ENCODE measurements around the gene FAM222A. TPM values are rescaled to one million over a fixed set of nuclear protein-coding genes. Genes with fewer than 3 reads are reported as not detected.

The FAM222A gene
- total RNA-seq, 1 donor from 2014 or later, result 2.4 TPM

DNA sequence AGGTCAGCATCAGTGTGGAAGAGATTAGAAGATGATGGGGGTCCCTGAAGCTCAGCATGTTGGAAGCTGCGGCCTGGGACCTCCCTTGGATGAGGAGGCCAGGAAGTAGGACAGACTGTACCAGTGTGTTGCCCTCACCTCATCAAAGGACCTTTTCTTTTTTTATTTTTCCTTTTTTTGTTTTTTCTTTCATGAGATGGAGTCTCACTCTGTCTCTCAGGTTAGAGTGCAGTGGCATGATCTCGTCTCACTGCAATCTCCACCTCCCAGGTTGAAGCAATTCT, 16.4 kb upstream of the FAM222A start:
- Histone ChIP-seq H3K27me3 (ENCODE audit: low read depth) (no peaks in the 10 kb centered on the region), H3K27ac (no peak overlapping the region), H3K9me3 (no peaks in the 10 kb centered on the region), H3K4me1 (no peaks in the 10 kb centered on the region), H3K4me3 (no peak overlapping the region), H3K36me3 (no peaks in the 10 kb centered on the region)
- TF ChIP-seq, protein P1, sequence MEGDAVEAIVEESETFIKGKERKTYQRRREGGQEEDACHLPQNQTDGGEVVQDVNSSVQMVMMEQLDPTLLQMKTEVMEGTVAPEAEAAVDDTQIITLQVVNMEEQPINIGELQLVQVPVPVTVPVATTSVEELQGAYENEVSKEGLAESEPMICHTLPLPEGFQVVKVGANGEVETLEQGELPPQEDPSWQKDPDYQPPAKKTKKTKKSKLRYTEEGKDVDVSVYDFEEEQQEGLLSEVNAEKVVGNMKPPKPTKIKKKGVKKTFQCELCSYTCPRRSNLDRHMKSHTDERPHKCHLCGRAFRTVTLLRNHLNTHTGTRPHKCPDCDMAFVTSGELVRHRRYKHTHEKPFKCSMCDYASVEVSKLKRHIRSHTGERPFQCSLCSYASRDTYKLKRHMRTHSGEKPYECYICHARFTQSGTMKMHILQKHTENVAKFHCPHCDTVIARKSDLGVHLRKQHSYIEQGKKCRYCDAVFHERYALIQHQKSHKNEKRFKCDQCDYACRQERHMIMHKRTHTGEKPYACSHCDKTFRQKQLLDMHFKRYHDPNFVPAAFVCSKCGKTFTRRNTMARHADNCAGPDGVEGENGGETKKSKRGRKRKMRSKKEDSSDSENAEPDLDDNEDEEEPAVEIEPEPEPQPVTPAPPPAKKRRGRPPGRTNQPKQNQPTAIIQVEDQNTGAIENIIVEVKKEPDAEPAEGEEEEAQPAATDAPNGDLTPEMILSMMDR (IDR thresholded peaks at IDR 0.05), result no peak
- no peak for ATAC-seq
- intact Hi-C loops (cut with DNase I), result no loop called here
- DNase-seq, result no peak

DNA sequence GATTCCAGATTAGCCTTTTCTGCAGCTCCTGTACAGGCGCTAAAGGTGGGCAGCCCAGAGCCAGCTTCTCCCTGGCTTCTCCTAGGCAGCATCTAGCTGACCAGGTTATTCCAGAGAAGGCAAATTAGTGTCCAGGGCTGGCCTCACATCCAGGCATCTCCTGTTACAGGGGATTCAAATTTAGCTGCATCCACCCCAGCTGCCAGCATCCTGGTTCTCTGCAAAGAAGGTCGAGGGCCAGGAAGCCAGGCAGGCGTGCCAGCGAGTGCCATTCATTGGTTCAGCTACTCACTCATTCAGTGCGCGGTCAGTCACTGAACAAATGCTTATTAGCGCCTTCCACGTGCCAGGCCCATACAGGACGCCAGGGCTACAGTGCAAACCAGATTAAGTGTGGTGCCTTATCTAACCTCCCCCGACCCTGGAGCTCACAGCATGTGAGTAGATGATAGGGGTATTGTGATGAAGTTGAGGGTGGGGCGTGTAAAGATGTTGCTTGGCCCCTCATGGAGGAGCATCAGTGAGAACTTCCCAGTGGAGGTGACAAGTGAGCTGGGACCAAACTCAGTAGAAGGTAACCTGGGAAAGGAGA, 15.7 kb upstream of the FAM222A start:
- Histone ChIP-seq H3K36me3 (no peaks in the 10 kb centered on the region), H3K4me1 (no peaks in the 10 kb centered on the region), H3K4me3 (no peak overlapping the region), H3K27ac (no peak overlapping the region), H3K9me3 (no peaks in the 10 kb centered on the region), H3K27me3 (ENCODE audit: low read depth) (no peaks in the 10 kb centered on the region)
- DNase-seq, result no peak
- TF ChIP-seq, protein P1 (IDR thresholded peaks at IDR 0.05), result no peak
- intact Hi-C loops (cut with DNase I), result no loop called here
- no peak for ATAC-seq

DNA sequence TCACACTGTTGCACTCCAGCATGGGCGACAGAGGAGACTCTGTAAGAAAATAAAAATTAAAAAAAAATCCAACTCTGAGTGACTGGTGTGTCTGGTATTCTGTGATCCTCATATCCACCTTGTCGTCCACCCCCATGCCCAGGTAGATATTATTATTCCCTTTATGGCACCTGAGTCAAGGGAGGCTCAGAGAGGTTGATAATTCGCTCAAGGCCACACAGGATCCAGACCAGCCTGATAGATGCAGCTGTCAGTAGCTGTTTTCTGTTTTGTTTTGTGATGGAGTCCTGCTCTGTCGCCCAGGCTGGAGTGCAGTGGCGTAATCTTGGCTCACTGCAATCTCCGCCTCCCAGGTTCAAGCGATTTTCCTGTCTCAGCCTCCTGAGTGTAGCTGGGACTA, 14.8 kb upstream of the FAM222A start:
- H3K4me3 ChIP-seq, result no peak overlapping the region

DNA sequence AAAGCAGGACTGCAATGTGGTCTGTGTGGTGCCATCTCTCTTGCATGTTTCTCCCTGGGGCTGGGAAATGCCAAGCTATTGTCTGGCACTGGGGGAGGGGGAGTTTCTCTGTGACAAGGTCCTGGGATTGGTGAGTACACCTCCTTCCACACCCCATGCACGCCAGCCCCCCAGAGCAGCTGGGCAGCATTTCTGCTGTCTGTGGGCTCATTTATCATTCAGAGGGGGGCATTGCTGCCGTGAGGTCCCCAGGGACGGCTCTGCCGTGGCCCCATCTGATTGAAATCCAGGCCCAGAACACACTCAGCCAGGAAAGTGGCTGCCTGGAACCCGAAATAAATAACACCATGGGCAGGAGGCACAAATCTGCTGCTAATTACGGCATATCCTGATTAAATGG, 12.6 kb upstream of the FAM222A start:
- DNase-seq (no peak), ATAC-seq (no peak)
- no peaks in the 10 kb centered on the region for H3K4me1 ChIP-seq
- H3K27me3 ChIP-seq (ENCODE audit: low read depth), result peaks cover 5% of the 10 kb centered on the region
- intact Hi-C loops (cut with DNase I), result no loop called here
- TF ChIP-seq, protein P1 (IDR thresholded peaks at IDR 0.05), result no peak
- no peaks in the 10 kb centered on the region for H3K36me3 ChIP-seq
- H3K9me3 ChIP-seq, result no peaks in the 10 kb centered on the region
- H3K4me3 ChIP-seq, result no peak overlapping the region
- no peak overlapping the region for H3K27ac ChIP-seq

More for the DNA sequence above, 14.8 kb upstream of the FAM222A start:
- intact Hi-C loops (cut with DNase I), result no loop called here
- no peaks in the 10 kb centered on the region for H3K4me1 ChIP-seq
- no peak overlapping the region for H3K27ac ChIP-seq
- H3K27me3 ChIP-seq (ENCODE audit: low read depth), result no peaks in the 10 kb centered on the region
- H3K9me3 ChIP-seq, result no peaks in the 10 kb centered on the region
- TF ChIP-seq, protein P1 (IDR thresholded peaks at IDR 0.05), result no peak
- DNase-seq (no peak), ATAC-seq (no peak)
- no peaks in the 10 kb centered on the region for H3K36me3 ChIP-seq

DNA sequence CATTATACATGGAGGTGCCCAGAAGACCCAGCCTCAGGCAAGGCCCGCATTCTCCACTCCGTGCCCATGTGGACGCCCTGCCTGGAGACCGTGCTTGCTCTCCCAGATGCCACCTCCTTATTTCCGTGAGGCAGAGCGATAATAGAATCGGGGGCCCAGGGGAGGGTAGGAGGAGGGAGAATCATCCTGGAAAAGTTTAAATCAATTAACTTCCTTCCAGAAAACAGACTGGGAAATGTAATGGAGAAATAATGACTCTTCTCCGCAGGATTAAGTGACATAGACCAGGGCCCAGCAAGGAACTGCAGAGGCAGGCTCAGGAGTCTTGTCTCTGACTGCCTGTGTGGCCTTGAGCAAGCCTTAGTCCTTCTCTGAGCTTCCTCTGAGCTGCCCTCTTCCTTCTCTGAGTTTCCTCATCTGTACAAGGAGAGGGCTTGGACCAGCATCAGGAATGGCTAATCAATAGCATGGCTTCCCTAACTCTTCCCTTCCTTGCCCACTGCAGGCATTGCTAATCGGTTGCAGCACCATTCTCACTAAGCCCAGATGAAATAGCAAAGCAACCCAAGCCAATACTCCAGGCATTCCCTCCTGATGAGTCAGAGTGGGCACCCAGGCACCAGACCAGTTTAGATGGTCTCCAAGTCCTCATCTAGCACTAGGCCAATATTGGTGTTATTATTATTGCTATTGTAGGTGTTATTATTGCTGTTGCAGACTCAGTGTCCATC, 11.3 kb upstream of the FAM222A start:
- no peaks in the 10 kb centered on the region for H3K9me3 ChIP-seq
- ATAC-seq (no peak), DNase-seq (no peak)
- intact Hi-C loops (cut with DNase I), result no loop called here
- no peaks in the 10 kb centered on the region for H3K4me1 ChIP-seq
- H3K27ac ChIP-seq, result no peak overlapping the region
- TF ChIP-seq, protein P1 (IDR thresholded peaks at IDR 0.05), result no peak
- no peak overlapping the region for H3K4me3 ChIP-seq
- no peaks in the 10 kb centered on the region for H3K36me3 ChIP-seq
- peaks cover 5% of the 10 kb centered on the region for H3K27me3 ChIP-seq (ENCODE audit: low read depth)
